ENCODE data around the gene PDS5B. TPM values are rescaled to one million over a fixed set of nuclear protein-coding genes. Genes with fewer than 3 reads are reported as not detected.

PDS5B gene
- total and polyA plus RNA-seq, 8 donors, result 4.3 to 121 (median 24.7) TPM

DNA sequence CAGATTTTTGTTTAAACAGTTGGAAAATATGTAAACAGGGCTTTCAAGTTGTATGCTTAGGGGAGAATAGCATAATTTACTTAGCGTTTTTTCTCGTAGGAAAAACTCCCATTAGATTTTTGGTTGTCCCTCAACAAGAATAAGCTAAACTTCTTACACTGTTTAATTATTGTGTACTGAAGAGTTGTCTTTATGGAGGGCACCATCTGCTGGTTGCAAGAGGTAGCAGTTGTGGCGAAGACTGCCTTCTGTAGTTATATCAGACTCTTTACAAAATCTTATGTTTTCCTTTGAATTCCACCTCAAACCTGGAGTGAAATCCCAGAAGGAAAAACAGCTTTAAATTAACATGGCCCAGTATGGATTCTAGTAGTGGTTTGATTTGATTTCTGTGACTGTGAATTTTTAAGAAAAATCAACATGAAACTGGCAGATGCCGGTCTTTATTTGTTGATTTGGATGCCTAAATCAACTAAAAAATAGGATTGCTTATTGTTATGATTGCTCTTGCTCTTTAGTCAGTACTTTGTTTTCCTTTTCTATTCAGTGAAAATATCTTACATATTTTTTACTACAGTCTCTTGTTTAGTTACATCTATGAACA lies 53.4 kb downstream of the PDS5B start:
- no peak for TF ChIP-seq EP300 (IDR thresholded peaks at IDR 0.05)
- TF ChIP-seq, protein P1, sequence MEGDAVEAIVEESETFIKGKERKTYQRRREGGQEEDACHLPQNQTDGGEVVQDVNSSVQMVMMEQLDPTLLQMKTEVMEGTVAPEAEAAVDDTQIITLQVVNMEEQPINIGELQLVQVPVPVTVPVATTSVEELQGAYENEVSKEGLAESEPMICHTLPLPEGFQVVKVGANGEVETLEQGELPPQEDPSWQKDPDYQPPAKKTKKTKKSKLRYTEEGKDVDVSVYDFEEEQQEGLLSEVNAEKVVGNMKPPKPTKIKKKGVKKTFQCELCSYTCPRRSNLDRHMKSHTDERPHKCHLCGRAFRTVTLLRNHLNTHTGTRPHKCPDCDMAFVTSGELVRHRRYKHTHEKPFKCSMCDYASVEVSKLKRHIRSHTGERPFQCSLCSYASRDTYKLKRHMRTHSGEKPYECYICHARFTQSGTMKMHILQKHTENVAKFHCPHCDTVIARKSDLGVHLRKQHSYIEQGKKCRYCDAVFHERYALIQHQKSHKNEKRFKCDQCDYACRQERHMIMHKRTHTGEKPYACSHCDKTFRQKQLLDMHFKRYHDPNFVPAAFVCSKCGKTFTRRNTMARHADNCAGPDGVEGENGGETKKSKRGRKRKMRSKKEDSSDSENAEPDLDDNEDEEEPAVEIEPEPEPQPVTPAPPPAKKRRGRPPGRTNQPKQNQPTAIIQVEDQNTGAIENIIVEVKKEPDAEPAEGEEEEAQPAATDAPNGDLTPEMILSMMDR (IDR thresholded peaks at IDR 0.05), result peak in 5 of 7 experiments; percentile 49 to 78 (median 68)
- no peak for TF ChIP-seq POLR2A (IDR thresholded peaks at IDR 0.05)
- TF ChIP-seq POLR2AphosphoS5 (IDR thresholded peaks at IDR 0.05), result peak in 1 of 3 donors; percentile 27
- WGBS, 5 donors, result 25 to 33% (median 28%) methylated on average over 4 of the region's 4 CpGs
- Histone ChIP-seq H3K27ac (no peak overlapping the region), H3K27me3 (no peaks in the 10 kb centered on the region), H3K4me3 (no peak overlapping the region), H3K4me1 (peaks cover 5 to 47% (median 24%) of the 10 kb centered on the region in 4 donors), H3K9me3 (no peaks in the 10 kb centered on the region), H3K36me3 (no peaks in the 10 kb centered on the region)
- intact Hi-C loops (cut with DNase I; ENCODE audit: low total_unique reads), result loop anchor here (10.0 kb wide), 1 partner anchor 45 kb away; no protein-coding TSS in a partner anchor
- peak; percentile 54 to 81 for DNase-seq

DNA sequence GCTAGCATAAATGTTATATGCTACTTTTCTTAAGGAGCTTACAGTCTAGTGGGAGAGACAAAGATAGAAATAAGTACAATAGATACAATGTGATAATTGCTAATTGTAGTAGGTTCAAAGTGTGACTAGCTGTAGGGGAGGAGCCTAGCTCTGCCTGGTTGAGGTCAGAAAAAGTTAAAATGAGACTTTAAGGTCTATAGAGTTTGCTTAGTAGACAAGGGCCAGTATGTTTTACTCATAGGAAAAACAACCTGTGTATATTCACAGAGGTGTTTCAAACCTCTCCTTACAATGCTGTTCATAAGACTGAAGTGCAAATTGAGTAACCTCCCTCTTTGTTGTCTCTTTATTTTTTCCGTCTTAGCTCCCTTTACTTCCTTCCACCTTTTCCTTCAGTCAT lies 56.1 kb downstream of the PDS5B start:
- 50 to 81% (median 58%) methylated on average over 1 of the region's 1 CpG for WGBS, 5 donors
- no peak for DNase-seq
- Histone ChIP-seq H3K4me1 (peaks cover 8 to 68% (median 31%) of the 10 kb centered on the region in 4 donors), H3K27ac (no peak overlapping the region), H3K9me3 (no peaks in the 10 kb centered on the region), H3K4me3 (no peak overlapping the region), H3K36me3 (no peaks in the 10 kb centered on the region), H3K27me3 (no peaks in the 10 kb centered on the region)
- intact Hi-C loops (cut with DNase I; ENCODE audit: low total_unique reads), result loop anchor here (10.0 kb wide), 1 partner anchor 48 kb away; no protein-coding TSS in a partner anchor
- TF ChIP-seq POLR2AphosphoS5 (IDR thresholded peaks at IDR 0.05), result no peak

DNA sequence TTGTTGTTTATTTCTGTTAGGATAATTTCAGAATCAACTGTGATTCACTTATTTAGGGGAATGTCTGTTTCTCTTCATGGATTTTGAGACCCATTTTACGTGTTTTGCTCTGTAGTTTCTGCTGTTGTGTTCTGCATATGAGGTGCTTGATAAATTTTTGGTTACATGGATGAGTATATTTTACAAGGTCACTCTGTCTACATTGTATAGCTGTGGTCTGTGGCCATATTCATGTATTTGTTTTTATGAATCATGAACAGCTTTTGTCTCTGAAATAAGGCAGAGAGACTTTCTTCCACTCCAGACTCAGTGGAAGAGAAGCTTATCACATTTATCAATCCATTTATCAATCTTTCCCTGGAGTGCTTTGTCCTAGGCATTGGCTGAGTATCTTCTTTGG lies 56.6 kb downstream of the PDS5B start:
- Histone ChIP-seq H3K4me3 (no peak overlapping the region), H3K27me3 (no peaks in the 10 kb centered on the region), H3K27ac (no peak overlapping the region), H3K4me1 (peaks cover 8 to 65% (median 31%) of the 10 kb centered on the region in 4 donors), H3K9me3 (no peaks in the 10 kb centered on the region), H3K36me3 (no peaks in the 10 kb centered on the region)
- intact Hi-C loops (cut with DNase I; ENCODE audit: low total_unique reads), result loop anchor here (10.0 kb wide), 1 partner anchor 48 kb away; no protein-coding TSS in a partner anchor
- no peak for DNase-seq
- 52 to 74% (median 72%) methylated on average over 1 of the region's 1 CpG for WGBS, 5 donors
- no peak for TF ChIP-seq POLR2AphosphoS5 (IDR thresholded peaks at IDR 0.05)

DNA sequence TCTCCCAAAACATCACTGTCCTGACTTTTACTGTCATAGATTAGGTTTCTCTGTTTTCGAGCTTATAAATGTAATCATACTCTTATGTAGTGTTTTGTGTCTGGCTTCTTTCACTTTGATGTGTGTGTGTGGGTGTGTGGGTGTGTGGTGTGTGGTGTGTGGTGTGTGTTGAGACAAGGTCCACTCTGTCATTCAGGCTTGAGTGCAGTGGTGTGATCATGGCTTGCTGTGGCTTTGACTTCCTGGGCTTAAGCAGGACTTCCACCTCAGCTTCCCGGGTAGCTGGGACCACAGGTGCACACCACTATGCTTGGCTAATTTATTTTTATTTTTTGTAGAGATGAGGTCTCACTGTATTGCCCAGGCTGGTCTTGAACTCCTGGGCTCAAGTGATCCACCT lies 59.6 kb downstream of the PDS5B start:
- intact Hi-C loops (cut with DNase I; ENCODE audit: low total_unique reads), result loop anchor here (10.0 kb wide), 1 partner anchor 51 kb away; no protein-coding TSS in a partner anchor
- WGBS, 5 donors, result 61 to 74% (median 71%) methylated on average over 2 of the region's 2 CpGs
- H3K36me3 ChIP-seq, result no peaks in the 10 kb centered on the region
- no peaks in the 10 kb centered on the region for H3K27me3 ChIP-seq
- no peak for DNase-seq
- no peaks in the 10 kb centered on the region for H3K9me3 ChIP-seq
- H3K27ac ChIP-seq, result no peak overlapping the region
- no peak overlapping the region for H3K4me3 ChIP-seq
- H3K4me1 ChIP-seq, result peaks cover 7 to 73% (median 31%) of the 10 kb centered on the region in 4 donors
- no peak for TF ChIP-seq POLR2AphosphoS5 (IDR thresholded peaks at IDR 0.05)
- TF ChIP-seq, protein P1 (IDR thresholded peaks at IDR 0.05), result no peak
- TF ChIP-seq EP300 (IDR thresholded peaks at IDR 0.05), result no peak
- TF ChIP-seq POLR2A (IDR thresholded peaks at IDR 0.05), result no peak

DNA sequence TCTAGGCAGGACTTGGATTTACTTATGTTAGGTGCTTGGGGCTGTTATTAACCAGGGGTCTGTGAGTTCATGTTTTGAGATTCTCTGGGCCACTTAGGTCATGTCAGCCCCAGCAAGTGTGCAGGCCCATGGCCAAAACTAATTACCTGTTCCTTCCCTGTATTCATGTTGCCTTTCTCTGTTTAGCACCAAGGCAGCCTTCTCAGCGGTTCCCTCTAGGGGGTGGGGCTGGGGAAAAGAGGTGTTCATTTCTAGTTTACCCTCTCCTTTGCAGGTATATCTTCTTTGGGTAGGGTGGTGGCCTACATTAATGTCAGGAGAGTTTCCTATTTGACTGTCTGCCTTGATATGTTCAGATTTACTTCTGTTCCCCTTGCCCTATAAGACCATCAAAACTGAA lies 61.7 kb downstream of the PDS5B start:
- TF ChIP-seq POLR2AphosphoS5 (IDR thresholded peaks at IDR 0.05) (no peak), POLR2A (IDR thresholded peaks at IDR 0.05) (no peak), EP300 (IDR thresholded peaks at IDR 0.05) (no peak)
- TF ChIP-seq, protein P1 (IDR thresholded peaks at IDR 0.05), result no peak
- Histone ChIP-seq H3K27ac (no peak overlapping the region), H3K4me1 (peaks cover 0 to 70% (median 26%) of the 10 kb centered on the region in 4 donors), H3K36me3 (no peaks in the 10 kb centered on the region), H3K27me3 (no peaks in the 10 kb centered on the region), H3K4me3 (no peak overlapping the region), H3K9me3 (no peaks in the 10 kb centered on the region)
- DNase-seq, result no peak
- intact Hi-C loops (cut with DNase I; ENCODE audit: low total_unique reads), result loop anchor here (10.0 kb wide), 1 partner anchor 53 kb away; no protein-coding TSS in a partner anchor
- WGBS, 5 donors, result 50 to 79% (median 59%) methylated on average over 1 of the region's 1 CpG
